Lung (tissue), 12 donors: ENCODE results near the gene CENPS. TPM values are rescaled to one million over a fixed set of nuclear protein-coding genes. Genes with fewer than 3 reads are reported as not detected.

ENCODE experiments used
- ATAC-seq: fragments of 200-7000 bp; cut with Tn5 transposase; one replicate; pipeline ENCODE4 v1.9.1; 2020; ENCODE audit warnings: moderate number of reproducible peaks; ENCODE audit not compliant: insufficient read depth, low FRiP score
- DNase-seq, 3 donors: peaks; one replicate each; pipeline ENCODE4 v3.0.0-alpha.2; 2013 to 2017
- H3K27ac ChIP-seq, 2 donors: one replicate each; pipeline ENCODE4 v1.5.1; 2013; ENCODE audit warnings: mild to moderate bottlenecking in 2 of 2, moderate library complexity in 2 of 2, control low read depth in 1 of 2, inconsistent platforms in 1 of 2, low read depth in 1 of 2, low read length in 1 of 2
- H3K27me3 ChIP-seq, 3 donors: one replicate each; pipeline ENCODE4 v1.5.1; 2013; ENCODE audit warnings: low read length in 2 of 3; ENCODE audit not compliant: control insufficient read depth in 3 of 3, insufficient read depth in 3 of 3
- H3K36me3 ChIP-seq, 4 donors: one replicate each; pipeline ENCODE4 v1.5.1; 2013; ENCODE audit warnings: low read length in 4 of 4, mild to moderate bottlenecking in 1 of 4, moderate library complexity in 1 of 4; ENCODE audit not compliant: control insufficient read depth in 4 of 4, insufficient read depth in 4 of 4
- H3K4me1 ChIP-seq, 5 donors: one replicate each; pipeline ENCODE4 v1.5.1; 2013; ENCODE audit warnings: low read length in 5 of 5, mild to moderate bottlenecking in 2 of 5, moderate library complexity in 1 of 5; ENCODE audit not compliant: control insufficient read depth in 5 of 5, insufficient read depth in 5 of 5
- H3K4me3 ChIP-seq: one replicate; pipeline ENCODE4 v1.5.1; 2013; ENCODE audit warnings: mild to moderate bottlenecking, control low read depth, moderate library complexity
- H3K9ac ChIP-seq, 2 donors: one replicate each; pipeline ENCODE4 v1.5.1; 2013; ENCODE audit warnings: low read length in 2 of 2, control low read depth in 1 of 2; ENCODE audit not compliant: insufficient read depth in 1 of 2
- H3K9me3 ChIP-seq, 4 donors: one replicate each; pipeline ENCODE4 v1.5.1; 2013; ENCODE audit warnings: low read length in 3 of 4, mild to moderate bottlenecking in 1 of 4, moderate library complexity in 1 of 4; ENCODE audit not compliant: control insufficient read depth in 4 of 4, insufficient read depth in 3 of 4
- WGBS, 2 donors: extraction: QIAGEN DNeasy Blood & Tissue Kit; methylation state at CpG; one replicate each; pipeline ENCODE4 v1.1.7; 2013; 5-methylcytosine and 5-hydroxymethylcytosine counted together
- polyA plus RNA-seq, 2 donors: library from polyadenylated mRNA; stranded (reverse); fragments of 200-250 nt; gene quantifications; one replicate each; pipeline ENCODE4 v1.2.1, GENCODE V29; 2013
- total RNA-seq, 2 donors: library from RNA; depleted of rRNA in 1 of 2; stranded (reverse); fragments of >200 nt in 1 of 2; gene quantifications; one replicate each; pipeline ENCODE4 v1.2.1, GENCODE V29; 2014 to 2021
- TF ChIP-seq, protein P1 (sequence below): IDR thresholded peaks from 2 replicates; pipeline ENCODE4 v1.5.1; 2012; ENCODE audit warnings: mild to moderate bottlenecking; ENCODE audit errors: control extremely low read depth, extremely low read depth
- donor health status: control.
- donor health status: control.
- donor health status: Bipolar disorder and iron deficiency.
- donor health status: healthy.
- donor health status: DM: yes; HTN: yes; CAD: no.

CENPS gene
- total and polyA plus RNA-seq, 4 donors: 12.5 to 21.0 (median 17.5) TPM

DNA sequence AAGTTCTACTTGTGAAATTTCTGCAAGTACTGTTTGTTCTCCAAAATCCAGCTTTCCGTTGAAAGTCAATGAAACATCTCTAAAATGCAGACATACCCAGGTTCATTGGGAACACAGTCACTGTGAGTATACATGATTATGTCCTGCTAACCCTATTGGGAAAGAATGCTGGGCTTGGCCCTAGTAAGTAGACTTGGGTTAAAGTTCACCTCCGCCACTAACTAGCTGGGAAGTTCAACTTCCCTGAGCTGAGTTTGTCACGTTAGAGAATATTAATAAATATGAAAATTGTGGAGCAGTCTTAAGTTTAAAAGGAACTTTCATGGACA, 41.9 kb upstream of the CENPS start:
- no peaks in the 10 kb centered on the region for H3K36me3 ChIP-seq
- H3K4me3 ChIP-seq: no peak overlapping the region
- H3K4me1 ChIP-seq: peaks cover 0 to 12% (median 2%) of the 10 kb centered on the region in 5 donors
- H3K27ac ChIP-seq: peak overlapping the region in 1 of 2 donors; percentile 46
- H3K27me3 ChIP-seq: no peaks in the 10 kb centered on the region
- H3K9me3 ChIP-seq: no peaks in the 10 kb centered on the region
- DNase-seq: no peak
- TF ChIP-seq, protein P1, sequence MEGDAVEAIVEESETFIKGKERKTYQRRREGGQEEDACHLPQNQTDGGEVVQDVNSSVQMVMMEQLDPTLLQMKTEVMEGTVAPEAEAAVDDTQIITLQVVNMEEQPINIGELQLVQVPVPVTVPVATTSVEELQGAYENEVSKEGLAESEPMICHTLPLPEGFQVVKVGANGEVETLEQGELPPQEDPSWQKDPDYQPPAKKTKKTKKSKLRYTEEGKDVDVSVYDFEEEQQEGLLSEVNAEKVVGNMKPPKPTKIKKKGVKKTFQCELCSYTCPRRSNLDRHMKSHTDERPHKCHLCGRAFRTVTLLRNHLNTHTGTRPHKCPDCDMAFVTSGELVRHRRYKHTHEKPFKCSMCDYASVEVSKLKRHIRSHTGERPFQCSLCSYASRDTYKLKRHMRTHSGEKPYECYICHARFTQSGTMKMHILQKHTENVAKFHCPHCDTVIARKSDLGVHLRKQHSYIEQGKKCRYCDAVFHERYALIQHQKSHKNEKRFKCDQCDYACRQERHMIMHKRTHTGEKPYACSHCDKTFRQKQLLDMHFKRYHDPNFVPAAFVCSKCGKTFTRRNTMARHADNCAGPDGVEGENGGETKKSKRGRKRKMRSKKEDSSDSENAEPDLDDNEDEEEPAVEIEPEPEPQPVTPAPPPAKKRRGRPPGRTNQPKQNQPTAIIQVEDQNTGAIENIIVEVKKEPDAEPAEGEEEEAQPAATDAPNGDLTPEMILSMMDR: no peak
- no peak overlapping the region for H3K9ac ChIP-seq
- 30 to 66% methylated on average over 3 of the region's 3 CpGs for WGBS, 2 donors
- ATAC-seq: no peak

DNA sequence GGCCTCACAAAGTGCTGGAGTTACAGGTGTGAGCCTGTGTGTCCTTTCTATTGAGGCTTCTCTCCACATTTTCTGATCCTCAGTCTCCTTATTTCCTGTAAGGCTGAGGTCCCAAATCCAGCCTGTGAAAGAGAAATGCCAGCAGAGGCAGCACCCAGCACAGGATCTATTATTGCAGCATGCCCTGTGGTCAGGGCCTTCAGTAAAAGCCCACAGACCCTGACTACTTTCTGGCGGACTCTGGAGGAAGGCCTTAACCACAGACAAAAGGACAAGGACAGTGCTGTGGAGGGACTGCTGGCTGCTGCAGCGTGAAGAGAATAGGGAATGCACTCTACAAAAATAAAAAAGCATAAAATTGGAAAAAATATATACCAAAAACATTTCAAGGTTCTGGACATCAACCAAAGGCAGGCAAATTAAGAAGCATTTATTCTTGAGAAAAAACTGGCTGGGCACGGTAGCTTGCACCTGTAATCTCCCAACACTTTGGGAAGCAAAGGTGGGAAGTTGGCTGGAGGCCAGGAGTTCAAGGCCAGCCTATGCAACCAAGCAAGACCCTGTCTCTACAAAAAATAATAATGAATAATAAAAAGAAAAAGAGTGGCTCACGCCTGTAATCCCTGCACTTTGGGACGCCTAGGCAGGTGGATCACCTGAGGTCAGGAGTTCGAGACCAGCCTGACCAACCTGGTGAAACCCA, 40.8 kb upstream of the CENPS start:
- 72 to 88% methylated on average over 6 of the region's 6 CpGs for WGBS, 2 donors
- H3K27ac ChIP-seq: no peak overlapping the region
- ATAC-seq: no peak

DNA sequence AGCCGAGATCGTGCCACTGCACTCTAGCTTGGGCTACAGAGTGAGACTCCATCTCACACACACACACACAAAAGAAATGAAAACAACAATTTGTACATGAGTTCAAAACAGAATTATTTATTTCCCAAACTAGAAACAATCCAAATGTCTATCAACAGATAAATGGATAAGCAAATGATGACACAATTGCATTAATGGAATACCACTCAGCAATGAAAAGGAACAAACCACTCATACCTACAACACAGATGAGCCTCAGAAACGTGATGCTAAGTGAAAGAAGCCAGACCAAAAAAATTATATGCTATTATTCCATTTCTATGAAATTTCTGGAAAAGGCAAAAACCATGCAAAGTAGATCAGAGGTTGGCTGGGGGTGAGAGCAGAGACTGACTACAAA, 33.4 kb upstream of the CENPS start:
- 93% methylated on average over 3 of the region's 3 CpGs for WGBS, 2 donors

More for the DNA sequence above, 40.8 kb upstream of the CENPS start:
- no peak overlapping the region for H3K9ac ChIP-seq
- no peaks in the 10 kb centered on the region for H3K27me3 ChIP-seq
- H3K4me3 ChIP-seq: no peak overlapping the region
- no peak for DNase-seq
- TF ChIP-seq, protein P1: no peak
- peaks cover 0 to 1% (median 0%) of the 10 kb centered on the region in 4 donors for H3K9me3 ChIP-seq
- H3K36me3 ChIP-seq: no peaks in the 10 kb centered on the region
- peaks cover 0 to 12% (median 2%) of the 10 kb centered on the region in 5 donors for H3K4me1 ChIP-seq

More for the DNA sequence above, 33.4 kb upstream of the CENPS start:
- no peak for DNase-seq
- Histone ChIP-seq H3K27ac (no peak overlapping the region), H3K4me1 (peaks cover 0 to 10% (median 6%) of the 10 kb centered on the region in 5 donors), H3K9ac (no peak overlapping the region), H3K36me3 (no peaks in the 10 kb centered on the region), H3K9me3 (peaks cover 0 to 1% (median 0%) of the 10 kb centered on the region in 4 donors), H3K4me3 (no peak overlapping the region), H3K27me3 (no peaks in the 10 kb centered on the region)
- ATAC-seq: no peak
- TF ChIP-seq, protein P1: no peak
